ENCODE measurements around the gene MORC4. TPM values are rescaled to one million over a fixed set of nuclear protein-coding genes. Genes with fewer than 3 reads are reported as not detected.

Gene MORC4
- polyA plus RNA-seq, 1 donor from 2014 or later, result 7.5 TPM

- Histone ChIP-seq H3K4me3 (ENCODE audit: low read length) (no peak overlapping the region), H2AFZ (ENCODE audit: low read depth, low read length) (no peak overlapping the region), H3F3A (ENCODE audit: insufficient read depth, low read length, poor library complexity, severe bottlenecking) (no peaks in the 10 kb centered on the region), H3K9me2 (ENCODE audit: insufficient read depth, low read length) (no peaks in the 10 kb centered on the region), H4K20me1 (ENCODE audit: insufficient read depth) (no peaks in the 10 kb centered on the region), H3K27me3 (ENCODE audit: insufficient read depth, low read depth, low read length) (no peaks in the 10 kb centered on the region), H3K36me3 (ENCODE audit: insufficient read depth, low read length) (no peaks in the 10 kb centered on the region), H3K4me2 (ENCODE audit: low read length) (no peak overlapping the region), H3K27ac (ENCODE audit: low read length) (no peak overlapping the region), H3K9me3 (ENCODE audit: low read length) (no peaks in the 10 kb centered on the region), H3K79me2 (replicated peaks; ENCODE audit: insufficient read depth, low read length) (no peaks in the 10 kb centered on the region), H3K9ac (ENCODE audit: low read length) (no peak overlapping the region)
- TF ChIP-seq MXI1 (conservative IDR thresholded peaks at IDR 0.05; ENCODE audit: poor library complexity, severe bottlenecking) (no peak), CTCF (IDR thresholded peaks at IDR 0.05; ENCODE audit: poor library complexity, severe bottlenecking) (no peak), RAD21 (conservative IDR thresholded peaks at IDR 0.05) (no peak), POLR2AphosphoS5 (IDR thresholded peaks at IDR 0.05) (no peak), EZH2 (IDR thresholded peaks at IDR 0.05; ENCODE audit: borderline replicate concordance, insufficient read depth, low read length, poor library complexity, severe bottlenecking) (no peak), SMC3 (conservative IDR thresholded peaks at IDR 0.05; ENCODE audit: poor library complexity) (no peak), TAF1 (IDR thresholded peaks at IDR 0.05; ENCODE audit: low read depth) (no peak), EP300 (conservative IDR thresholded peaks at IDR 0.05; ENCODE audit: poor library complexity, severe bottlenecking) (no peak)
- TF ChIP-seq, protein P1, sequence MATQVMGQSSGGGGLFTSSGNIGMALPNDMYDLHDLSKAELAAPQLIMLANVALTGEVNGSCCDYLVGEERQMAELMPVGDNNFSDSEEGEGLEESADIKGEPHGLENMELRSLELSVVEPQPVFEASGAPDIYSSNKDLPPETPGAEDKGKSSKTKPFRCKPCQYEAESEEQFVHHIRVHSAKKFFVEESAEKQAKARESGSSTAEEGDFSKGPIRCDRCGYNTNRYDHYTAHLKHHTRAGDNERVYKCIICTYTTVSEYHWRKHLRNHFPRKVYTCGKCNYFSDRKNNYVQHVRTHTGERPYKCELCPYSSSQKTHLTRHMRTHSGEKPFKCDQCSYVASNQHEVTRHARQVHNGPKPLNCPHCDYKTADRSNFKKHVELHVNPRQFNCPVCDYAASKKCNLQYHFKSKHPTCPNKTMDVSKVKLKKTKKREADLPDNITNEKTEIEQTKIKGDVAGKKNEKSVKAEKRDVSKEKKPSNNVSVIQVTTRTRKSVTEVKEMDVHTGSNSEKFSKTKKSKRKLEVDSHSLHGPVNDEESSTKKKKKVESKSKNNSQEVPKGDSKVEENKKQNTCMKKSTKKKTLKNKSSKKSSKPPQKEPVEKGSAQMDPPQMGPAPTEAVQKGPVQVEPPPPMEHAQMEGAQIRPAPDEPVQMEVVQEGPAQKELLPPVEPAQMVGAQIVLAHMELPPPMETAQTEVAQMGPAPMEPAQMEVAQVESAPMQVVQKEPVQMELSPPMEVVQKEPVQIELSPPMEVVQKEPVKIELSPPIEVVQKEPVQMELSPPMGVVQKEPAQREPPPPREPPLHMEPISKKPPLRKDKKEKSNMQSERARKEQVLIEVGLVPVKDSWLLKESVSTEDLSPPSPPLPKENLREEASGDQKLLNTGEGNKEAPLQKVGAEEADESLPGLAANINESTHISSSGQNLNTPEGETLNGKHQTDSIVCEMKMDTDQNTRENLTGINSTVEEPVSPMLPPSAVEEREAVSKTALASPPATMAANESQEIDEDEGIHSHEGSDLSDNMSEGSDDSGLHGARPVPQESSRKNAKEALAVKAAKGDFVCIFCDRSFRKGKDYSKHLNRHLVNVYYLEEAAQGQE (IDR thresholded peaks at IDR 0.05; ENCODE audit: borderline replicate concordance), result no peak
These were observed 29.7 kb upstream of the MORC4 start for GRCh38 chrX:107029752-107030151.

GRCh38 chrX:107025545-107025944 is 25.5 kb upstream of the MORC4 start:
- Histone ChIP-seq H2AFZ (ENCODE audit: low read depth, low read length) (no peak overlapping the region), H3K27me3 (ENCODE audit: insufficient read depth, low read depth, low read length) (no peaks in the 10 kb centered on the region), H3K79me2 (replicated peaks; ENCODE audit: insufficient read depth, low read length) (no peaks in the 10 kb centered on the region), H4K20me1 (ENCODE audit: insufficient read depth) (no peaks in the 10 kb centered on the region), H3K36me3 (ENCODE audit: insufficient read depth, low read length) (no peaks in the 10 kb centered on the region), H3K27ac (ENCODE audit: low read length) (no peak overlapping the region), H3K9me2 (ENCODE audit: insufficient read depth, low read length) (no peaks in the 10 kb centered on the region), H3K4me2 (ENCODE audit: low read length) (no peak overlapping the region), H3K4me3 (ENCODE audit: low read length) (no peak overlapping the region), H3F3A (ENCODE audit: insufficient read depth, low read length, poor library complexity, severe bottlenecking) (no peaks in the 10 kb centered on the region), H3K9me3 (ENCODE audit: low read length) (no peaks in the 10 kb centered on the region), H3K9ac (ENCODE audit: low read length) (no peak overlapping the region)
- TF ChIP-seq SMC3 (conservative IDR thresholded peaks at IDR 0.05; ENCODE audit: poor library complexity) (peak; percentile 79), RAD21 (conservative IDR thresholded peaks at IDR 0.05) (peak; percentile 81), CTCF (IDR thresholded peaks at IDR 0.05; ENCODE audit: poor library complexity, severe bottlenecking) (peak; percentile 75)
- TF ChIP-seq, protein P1 (IDR thresholded peaks at IDR 0.05; ENCODE audit: borderline replicate concordance), result no peak

Measured in neural cell (in vitro differentiated cells).